HG02610 (cell line): ENCODE data around the gene CPPED1.

Experiments used
- ATAC-seq: cut with Tn5 transposase; IDR thresholded peaks from one replicate; pipeline ENCODE4 v1.9.1; 2021; ENCODE audit warnings: mild to moderate bottlenecking, moderate library complexity; ENCODE audit not compliant: unreplicated experiment

The CPPED1 gene

DNA sequence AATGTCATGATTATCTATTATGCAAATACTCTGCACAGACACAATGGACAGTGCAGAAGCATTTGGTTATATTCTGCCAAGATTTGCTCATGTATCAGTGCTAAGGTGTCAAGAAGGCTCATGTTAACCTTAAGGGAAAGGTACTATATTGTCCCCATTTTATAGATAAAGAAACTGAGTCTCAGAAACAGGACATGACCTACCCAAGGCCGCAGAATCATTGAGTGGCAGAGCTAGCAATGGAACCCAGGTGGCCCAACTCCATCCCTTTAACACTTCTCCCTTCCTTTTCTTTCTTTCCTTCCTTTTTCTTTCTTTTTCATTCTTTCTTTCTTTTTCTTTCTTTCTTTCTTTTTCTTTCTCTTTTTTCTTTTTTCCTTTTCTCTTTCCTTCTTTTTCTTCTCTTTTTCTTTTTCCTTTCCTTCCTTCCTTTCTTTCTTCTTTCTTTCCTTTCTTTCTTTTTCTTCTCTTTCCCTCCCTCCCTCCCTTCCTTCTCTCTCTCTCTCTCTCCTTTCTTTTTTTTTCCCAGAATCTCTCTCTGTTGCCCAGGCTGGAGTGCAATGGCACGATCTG, 149.8 kb downstream of the CPPED1 start:
- no peak for ATAC-seq

DNA sequence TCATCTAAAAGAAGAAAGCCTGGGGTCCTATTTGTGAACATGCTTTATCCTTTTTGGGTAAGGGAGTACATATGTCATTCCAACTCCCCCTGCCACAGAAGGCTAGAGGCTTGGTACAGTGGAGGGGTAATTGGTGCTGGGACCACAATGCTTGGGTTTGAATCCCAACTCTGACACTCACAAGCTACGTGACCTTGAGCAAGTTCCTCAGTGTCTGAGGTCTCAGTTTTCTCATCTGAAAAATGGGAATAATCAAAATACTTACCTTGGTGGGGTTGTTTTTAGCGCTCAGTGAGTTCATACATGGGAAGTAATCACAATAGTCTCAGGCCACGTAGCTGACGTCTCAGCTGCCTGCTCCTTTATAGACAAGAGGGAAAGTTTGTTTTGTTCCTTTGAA, 150.8 kb downstream of the CPPED1 start:
- no peak for ATAC-seq

DNA sequence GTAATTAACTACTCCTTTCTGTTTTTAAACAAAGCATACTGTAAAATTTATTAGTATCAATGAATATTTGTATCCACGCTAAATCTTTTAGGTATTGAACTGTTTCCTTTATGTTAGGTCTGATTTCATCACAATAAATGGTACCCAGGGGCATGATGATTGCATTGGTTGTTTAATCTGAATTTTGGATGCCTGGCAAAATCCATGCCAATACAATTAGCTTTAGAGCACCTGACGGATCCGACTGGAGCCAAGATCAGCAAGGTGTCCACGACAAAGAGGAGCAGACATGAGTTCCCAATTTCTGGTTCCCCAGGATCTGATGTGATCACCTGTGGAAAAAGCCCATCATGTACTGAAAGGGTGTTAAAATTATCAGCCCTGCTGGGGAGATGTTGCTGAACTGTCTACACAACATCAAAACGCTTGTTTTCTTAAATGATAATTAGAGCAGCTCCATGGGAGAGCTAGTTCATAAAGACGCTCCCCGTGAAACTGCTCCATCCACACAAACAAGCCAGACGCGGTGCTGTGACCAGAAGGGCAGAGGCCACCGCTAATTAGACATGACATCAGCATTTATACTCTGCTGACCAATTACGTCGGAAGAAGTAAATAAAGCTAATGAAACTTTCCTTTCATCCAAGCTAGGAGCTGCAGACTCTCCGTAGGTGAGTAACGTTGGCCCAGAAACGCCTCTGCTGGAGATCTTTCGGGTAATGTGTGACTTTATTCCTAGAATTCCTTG, 151.7 kb downstream of the CPPED1 start:
- ATAC-seq: no peak

DNA sequence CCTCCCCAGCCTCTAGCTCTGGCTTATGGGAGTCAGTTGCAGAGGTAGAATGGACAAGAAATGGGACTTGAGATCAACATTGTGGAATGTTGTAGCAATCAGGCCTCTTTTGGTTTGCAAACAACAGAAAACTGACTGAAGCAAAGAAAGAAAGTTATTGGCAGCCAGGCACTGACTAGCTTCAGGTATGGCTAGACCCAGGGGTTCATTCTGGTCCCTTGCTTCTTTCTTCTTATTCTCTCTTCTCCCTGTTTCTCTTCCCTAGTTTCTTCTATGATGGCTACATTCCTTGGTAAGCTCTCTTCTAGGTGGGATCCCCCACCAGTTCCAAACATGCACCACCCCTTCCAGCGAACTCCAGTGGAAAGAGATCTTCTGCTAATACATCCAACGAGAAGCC, 154.3 kb downstream of the CPPED1 start:
- no peak for ATAC-seq

DNA sequence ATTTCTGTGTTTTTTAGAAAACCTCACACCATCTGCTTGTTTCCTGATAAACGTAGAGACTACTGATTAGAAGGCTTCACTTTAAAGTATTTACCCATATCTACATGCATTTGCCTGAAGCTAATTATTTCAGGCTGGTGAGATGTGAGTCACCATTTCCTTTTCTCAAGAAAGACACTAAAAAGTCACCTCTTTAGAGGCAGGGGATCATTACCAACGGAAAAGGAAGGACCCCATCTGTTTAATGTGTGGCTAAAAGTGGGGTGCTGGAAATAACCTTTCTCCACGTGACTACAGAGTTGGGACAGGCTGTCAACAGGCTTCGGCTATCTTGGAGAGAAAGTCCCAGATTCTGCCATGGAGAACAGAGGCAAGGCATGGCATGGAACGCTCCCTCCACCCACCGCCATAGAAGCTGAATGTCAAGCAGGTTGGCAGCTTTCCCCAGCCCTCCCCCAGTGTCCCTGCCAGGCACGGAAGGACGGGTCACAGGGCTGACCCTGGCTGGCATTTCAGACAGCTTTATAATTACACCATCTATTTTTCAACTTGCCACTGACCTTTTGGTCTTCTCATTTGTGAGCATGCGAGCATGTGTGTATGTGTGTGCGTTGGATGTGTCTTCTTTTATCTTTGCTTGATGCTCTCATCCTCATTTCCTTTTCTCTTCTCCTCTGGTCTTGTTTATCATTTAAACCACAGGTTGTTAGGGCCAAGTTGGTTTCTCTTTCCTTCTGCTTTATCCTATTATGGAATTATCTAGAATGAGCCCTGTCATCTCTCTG, 157.0 kb downstream of the CPPED1 start:
- no peak for ATAC-seq

DNA sequence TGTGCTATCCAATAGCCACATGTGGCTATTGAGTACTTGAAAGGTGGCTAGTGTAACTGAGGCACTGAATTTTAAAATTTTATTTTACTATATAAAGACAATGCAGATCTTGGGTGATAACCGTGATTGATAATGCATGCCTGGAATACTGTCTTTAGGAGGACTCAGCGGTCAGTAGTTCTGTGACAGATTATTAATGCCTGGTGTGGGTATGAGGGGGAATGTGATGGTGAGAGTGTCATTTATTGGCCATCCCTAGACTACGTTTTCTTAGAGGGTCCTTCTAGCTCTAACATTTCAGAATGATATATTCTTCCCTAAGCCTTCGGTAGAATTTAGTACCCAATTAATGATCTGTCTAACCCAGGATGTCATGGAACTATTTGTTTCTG, 157.6 kb downstream of the CPPED1 start:
- ATAC-seq: no peak

DNA sequence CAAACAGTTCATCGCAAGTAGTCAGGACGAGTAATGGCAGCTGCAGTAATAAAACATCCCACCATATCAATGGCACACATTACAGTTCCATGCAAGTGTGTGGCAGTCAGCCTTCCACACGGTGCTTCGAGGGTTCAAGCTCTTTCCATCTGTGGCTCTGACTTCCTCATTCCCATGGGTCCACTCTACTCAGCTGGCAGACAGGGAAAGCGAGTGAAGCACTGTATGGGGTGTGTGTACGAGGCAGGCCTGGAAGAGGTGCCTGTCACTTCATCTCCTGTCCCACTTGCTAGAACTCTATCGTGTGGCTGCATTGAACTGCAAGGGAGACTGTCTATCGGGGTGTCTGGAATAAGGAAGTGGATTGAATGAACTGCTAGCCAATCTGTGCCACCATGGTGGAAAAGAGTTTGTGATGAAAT, 160.6 kb downstream of the CPPED1 start:
- no peak for ATAC-seq

DNA sequence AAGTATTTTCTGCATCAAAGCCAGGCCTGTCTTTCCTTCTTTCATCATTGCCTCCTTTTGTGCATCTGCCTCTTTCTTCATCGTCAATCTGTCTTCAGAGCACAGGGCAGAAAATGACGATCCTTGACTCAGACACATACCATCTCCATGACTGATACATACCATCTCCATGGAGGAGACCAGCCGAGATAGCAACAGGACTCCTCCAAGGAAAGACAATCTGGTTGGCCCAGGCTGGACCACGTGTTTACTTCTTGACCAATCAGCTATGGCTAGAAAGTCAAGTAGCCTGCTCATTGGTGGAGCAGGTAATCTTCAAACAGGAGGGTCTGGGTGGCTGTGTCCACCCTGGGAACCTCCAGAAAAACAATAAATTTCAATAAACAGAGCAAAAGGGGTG, 164.6 kb downstream of the CPPED1 start:
- no peak for ATAC-seq

DNA sequence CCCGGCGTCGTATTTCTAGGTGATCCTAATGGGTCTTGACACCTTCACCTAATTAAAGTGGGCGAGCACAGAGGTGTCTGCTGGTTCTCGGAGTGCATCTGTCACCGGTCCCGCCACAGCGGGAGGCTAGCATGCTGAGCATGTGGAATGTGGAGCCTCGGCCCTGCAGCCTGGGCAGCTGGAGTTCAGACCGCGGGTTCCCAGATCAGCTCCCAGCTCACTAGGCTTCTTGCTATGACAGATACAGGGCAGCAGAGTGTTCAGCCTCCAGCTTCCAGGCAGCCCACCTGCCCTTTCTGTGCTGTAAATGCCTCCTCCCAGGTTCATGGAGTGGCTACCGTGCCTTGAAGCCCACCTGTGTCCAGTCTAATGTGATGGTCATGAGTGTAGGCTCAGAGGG, 166.7 kb downstream of the CPPED1 start:
- ATAC-seq: no peak

DNA sequence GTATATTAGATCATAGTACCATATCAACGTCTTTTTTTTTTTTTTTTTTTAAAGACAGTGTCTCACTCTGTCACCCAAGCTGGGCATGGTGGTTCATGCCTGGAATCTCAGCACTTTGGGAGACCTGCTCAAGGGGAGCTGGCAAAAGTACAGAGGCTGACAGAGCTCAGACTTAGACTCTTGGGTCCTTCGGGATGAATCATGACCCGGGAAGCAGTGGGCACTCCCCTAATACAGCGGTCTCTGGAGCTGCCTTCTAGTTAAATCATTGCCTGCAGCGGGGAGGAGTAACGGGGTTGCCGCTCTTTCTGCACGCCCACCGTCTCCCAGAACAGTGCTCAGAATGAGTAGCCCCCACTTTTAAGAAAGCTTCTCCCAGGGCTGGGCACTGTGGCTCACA, 174.4 kb downstream of the CPPED1 start:
- ATAC-seq: no peak

DNA sequence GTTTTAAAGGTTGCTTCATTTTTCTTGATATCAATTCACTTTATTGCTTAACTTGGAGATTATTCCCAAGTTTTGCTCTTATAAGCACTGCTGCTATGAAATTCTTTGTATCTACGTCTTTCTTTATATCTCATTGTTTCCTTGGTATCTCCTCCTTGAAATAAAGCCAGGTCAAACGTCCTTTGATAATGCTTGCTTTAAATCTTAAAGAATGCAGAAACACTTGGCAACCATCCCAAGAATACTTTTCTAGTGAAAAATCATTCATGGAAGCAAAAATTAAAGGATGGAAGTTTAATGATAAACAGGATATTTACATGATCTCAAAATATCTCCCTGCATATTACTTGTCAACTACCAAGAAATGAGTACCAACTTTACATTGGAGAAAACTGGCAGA, 175.2 kb downstream of the CPPED1 start:
- ATAC-seq: no peak

DNA sequence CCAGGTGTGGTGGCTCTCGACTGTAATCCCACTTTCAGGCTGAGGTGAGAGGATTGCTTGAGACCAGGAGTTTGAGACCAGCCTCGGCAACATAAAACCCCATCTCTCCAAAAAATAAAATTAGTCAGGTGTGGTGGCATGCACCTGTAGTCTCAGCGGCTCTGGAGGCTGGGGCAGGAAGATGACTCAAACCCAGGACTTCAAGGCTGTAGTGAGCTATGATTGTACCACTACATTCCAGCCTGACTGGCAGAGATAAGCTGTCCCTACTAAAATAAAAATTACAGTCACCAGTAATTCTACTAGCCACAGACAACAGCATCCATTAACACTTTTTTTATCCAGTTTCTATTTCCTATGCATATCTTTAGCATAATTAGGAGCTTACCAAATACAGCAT, 176.3 kb downstream of the CPPED1 start:
- ATAC-seq: no peak

DNA sequence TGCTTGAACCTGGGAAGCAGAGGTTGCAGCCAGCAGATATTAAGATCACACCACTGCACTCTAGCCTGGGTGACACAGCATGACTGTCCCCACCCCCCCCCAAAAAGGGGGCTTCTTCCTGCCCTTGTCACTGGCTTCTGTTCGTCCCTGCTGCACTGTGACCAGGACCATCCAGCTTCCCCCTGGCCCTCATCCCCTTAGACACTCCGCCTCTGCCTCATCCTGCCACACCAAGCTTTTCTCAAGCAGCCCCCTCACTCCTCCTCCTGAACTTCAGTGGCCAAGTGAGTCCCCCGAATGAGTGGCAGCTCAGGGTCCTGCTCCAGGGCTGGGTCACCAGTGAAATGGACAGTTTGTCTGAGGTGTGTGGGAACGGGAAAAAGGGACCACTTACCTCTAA, 177.3 kb downstream of the CPPED1 start:
- ATAC-seq: no peak

DNA sequence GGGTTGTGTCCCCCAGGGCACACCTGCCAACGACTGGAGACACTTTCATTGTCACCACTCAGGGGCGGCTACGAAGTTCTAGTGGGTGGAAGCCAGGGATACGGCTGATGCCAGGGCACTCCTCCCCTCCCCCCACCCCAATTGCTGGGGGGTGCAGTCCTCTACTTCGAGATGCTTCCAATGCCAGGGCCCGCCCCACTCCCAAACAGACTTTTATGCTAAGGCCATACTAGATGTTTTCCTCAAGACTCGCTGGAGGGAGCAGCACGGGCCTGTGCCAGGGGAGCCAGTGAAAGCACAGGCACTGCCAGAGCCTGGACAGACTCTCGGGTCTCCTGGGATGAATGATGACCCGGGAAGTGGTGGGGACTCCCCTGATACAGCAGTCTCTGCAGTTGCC, 178.0 kb downstream of the CPPED1 start:
- no peak for ATAC-seq

DNA sequence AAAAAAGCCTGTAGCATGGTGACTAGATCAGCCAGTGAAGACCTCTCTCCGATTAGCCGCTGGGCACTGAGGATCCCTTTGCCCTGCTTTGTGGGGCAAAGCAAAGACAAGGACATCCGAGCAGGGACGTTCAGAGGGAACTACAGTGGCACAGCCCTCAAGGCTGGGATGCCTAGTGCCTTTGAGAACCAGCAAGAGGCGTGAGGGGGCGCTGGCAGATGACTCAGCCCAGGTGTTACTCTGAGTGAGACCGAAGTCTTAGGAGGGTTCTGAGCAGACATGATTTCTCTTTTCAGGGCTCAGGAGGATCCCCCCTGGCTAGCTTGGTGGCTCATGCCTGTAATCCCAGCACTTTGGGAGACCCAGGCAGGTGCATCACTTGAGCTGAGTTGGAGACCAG, 178.6 kb downstream of the CPPED1 start:
- ATAC-seq: no peak

DNA sequence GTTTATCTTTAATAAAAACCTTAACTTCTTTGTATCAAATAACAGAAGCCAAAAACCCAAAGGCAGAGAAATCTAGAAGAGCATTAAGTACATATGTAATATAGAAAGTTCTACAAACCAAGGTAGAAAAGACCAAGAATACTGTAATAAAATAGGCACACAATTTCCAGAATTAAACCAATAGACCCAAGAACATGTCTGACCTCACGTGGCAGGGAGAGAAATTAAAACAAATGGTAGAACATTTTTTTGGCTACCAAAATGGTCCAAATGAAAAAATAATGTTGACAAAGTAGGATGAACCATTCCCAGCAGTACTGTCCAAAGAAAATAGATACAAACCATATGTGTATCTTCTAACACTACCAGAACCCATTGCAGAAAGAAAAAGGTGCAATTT, 183.5 kb downstream of the CPPED1 start:
- ATAC-seq: no peak

DNA sequence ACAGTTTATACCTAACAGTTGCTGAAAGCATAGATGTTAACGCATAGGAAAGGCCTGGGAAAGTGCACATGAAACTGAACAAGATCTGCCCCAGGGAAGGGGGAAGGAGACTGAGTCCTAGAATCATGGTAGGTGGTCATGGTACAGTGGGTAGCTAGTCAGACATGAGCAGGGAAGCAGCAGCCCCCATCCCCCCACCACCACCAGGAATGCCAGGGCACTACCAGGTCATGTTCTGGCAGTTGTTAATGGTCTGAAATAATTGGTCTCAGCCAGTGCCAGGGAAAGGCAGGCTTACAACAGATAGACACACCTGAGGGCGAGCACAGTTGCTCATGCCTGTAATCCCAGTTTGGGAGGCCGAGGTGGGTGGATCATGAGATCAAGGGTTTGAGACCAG, 185.2 kb downstream of the CPPED1 start:
- ATAC-seq: no peak

DNA sequence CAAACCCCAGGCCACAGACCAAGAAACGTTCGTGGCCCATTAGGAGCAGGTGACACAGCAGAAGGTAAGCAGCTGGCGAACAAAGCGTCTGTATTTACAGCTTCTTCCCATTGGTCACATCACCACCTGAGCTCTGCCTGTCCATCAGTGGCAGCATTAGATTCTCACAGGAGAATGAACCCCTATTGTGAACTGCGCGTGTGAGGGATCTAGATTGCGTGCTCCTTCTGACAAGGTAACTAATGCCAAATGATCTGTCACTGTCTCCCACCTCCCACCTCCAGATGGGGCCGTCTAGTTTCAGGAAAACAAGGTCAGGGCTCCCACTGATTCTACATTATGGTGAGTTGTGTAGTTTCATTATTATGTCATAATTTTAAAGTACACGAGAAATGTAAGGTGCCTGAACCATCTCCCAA, 186.3 kb downstream of the CPPED1 start:
- ATAC-seq: no peak

DNA sequence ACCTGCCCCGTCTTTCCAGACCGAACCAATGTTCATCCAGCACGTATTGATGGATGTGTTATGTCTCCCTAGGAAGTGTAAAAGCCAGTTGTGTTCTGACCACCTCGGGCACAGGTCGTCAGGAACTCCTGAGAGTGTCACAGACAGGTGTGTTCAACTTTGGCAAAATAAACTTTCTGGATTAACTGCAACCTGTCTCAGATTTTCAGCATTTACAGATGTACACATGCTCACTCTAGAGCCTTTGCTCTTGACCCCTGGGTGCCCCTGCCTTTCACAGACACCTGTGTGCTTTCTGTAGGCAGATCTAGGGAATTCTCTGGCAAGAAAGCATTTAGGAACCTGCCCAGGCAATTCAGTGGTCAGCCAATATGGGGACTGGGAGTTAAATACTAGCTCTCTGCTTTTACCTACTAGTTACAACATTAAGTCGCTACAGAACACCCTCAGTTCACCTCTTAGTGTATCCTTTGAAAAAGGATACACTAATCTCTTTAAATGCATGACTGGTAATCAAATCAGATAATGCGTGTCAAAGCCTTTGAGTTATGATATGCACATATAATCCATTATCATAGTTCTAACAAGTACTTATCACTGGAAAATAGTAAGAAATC, 188.9 kb downstream of the CPPED1 start:
- no peak for ATAC-seq

DNA sequence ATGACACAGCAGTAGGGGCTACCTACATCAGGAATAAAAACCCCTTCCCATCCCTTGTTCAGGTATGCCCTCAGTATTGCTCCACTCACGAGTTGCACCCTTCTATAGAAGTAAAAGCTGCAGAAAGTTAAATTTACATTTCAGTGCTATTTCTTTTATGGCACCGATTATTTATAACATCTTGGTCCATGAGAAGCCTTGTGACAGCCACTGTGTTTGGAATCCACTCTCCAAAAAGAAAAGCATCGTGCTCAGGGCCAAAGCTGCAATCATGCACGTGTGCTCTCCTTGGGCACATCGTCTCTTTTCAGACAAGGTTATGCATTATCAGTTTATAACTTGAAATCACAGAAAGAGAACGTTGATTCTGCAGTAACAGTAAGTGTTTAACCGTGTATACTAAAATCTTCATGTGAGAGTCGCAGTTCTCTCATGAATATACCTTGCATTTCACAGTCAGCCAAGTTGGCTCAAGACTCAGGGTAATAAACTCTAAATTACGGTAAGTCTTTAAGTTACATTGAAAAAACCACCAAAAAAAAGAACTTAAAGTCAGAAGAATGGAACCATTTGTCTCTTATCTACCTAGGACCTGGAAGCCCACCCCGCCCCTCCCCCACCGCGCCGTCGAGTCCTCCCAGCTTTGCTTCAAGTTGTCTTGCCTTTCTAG, 189.6 kb downstream of the CPPED1 start:
- ATAC-seq: no peak
